ENCODE data around the gene ADAT2.

- no peak for TF ChIP-seq POLR2AphosphoS5 (IDR thresholded peaks at IDR 0.05; ENCODE audit: borderline replicate concordance, low read depth, low read length)
- TF ChIP-seq EZH2 (IDR thresholded peaks at IDR 0.05), result no peak
Observed at GRCh38 chr6:143449714-143450452, 612 bp downstream of the ADAT2 start.

Measured in SK-N-MC (cell line).